Right lobe of liver (tissue), 4 donors: Measurements from ENCODE around the gene IL1RN.

Experiments
- POLR2A ChIP-seq: fragments of 450-650 bp; IDR thresholded peaks from one replicate; pipeline ENCODE4 v1.6.1; 2017; ENCODE audit warnings: antibody characterized with exemption, mild to moderate bottlenecking
- TF ChIP-seq, protein P1 (sequence below), 4 donors: fragments of 200-600 bp in 3 of 4; fragments of 450-650 bp in 1 of 4; IDR thresholded peaks; one replicate each; pipeline versions ENCODE4 v1.5.1 to v1.8.0; 2016 to 2022; ENCODE audit warnings: antibody characterized with exemption in 4 of 4, mild to moderate bottlenecking in 2 of 4
- donor health status: DM: no; HTN: no; CAD: no.
- donor health status: DM: no; HTN: no; CAD: no.
- donor health status: DM: no; HTN: yes; CAD: no.

DNA sequence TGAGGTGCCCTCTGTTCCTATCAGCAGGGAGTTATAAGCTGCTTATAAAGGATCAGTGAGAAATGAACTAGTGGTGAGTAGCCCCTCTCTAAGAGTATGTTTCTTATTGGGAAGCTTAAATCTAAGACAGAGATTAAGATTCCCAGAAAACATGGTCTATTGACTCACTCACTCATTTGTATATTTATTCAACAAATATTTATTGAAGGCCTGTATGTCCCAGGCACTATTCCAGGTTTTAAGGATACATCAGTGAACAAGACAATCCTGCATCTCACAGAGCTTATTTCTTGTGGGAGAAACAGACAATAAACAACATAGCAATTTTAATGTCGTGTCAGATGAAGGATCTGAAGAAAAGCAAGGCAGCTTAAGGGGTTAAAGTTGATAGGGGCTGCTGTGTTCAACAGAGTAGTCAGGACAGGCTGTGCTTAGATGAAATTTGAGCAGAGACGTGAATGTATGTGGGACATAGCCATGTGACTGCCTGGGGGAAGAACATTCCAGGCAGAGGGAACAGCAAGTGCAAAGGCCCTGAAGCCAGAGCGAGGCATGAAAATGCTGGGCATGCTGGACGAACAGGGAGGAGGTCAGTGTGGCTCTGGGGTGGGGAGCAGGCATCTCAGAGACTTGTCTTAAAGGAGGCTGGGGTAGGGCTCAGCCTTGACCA is 31.6 kb downstream of the IL1RN start:
- TF ChIP-seq, protein P1, sequence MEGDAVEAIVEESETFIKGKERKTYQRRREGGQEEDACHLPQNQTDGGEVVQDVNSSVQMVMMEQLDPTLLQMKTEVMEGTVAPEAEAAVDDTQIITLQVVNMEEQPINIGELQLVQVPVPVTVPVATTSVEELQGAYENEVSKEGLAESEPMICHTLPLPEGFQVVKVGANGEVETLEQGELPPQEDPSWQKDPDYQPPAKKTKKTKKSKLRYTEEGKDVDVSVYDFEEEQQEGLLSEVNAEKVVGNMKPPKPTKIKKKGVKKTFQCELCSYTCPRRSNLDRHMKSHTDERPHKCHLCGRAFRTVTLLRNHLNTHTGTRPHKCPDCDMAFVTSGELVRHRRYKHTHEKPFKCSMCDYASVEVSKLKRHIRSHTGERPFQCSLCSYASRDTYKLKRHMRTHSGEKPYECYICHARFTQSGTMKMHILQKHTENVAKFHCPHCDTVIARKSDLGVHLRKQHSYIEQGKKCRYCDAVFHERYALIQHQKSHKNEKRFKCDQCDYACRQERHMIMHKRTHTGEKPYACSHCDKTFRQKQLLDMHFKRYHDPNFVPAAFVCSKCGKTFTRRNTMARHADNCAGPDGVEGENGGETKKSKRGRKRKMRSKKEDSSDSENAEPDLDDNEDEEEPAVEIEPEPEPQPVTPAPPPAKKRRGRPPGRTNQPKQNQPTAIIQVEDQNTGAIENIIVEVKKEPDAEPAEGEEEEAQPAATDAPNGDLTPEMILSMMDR (IDR thresholded peaks at IDR 0.05), result no peak
- no peak for TF ChIP-seq POLR2A
